Endothelial cell of umbilical vein (primary cell): Measurements from ENCODE around the gene TIMM29. TPM values are rescaled to one million over a fixed set of nuclear protein-coding genes. Genes with fewer than 3 reads are reported as not detected.

ENCODE experiments used
- BruUV-seq: library from RNA; stranded (reverse); fragments of 400-500 nt; replicated peaks from 2 replicates; lab custom pipeline; 2021; lab: Mats Ljungman, UMichigan
- CTCF ChIA-PET: fragments of 300-600, 350-600 bp; sonication (Branson Sonifier 250); formaldehyde crosslinking; loops from one replicate; lab custom pipeline; 2021; ENCODE audit warnings: antibody characterized with exemption, inconsistent platforms; lab: Charles Lee
- POLR2A ChIA-PET: fragments of 300-600, 350-600 bp; sonication (Branson Sonifier 250); formaldehyde crosslinking; loops from one replicate; lab custom pipeline; 2021; ENCODE audit warnings: antibody characterized with exemption, inconsistent platforms; lab: Charles Lee
- DNase-seq: peaks from one replicate; pipeline ENCODE4 v3.0.0-alpha.2; 2011; ENCODE audit warnings: low read depth, low spot score
- FAIRE-seq: peaks from 2 replicates; lab custom pipeline; 2011; peaks lifted over from hg19 to GRCh38; lab: Jason Lieb, UNC
- H2AFZ ChIP-seq: 2 replicates; pipeline ENCODE4 v1.6.0; 2012; ENCODE audit warnings: low read depth, low read length, control low read depth, inconsistent platforms
- H3K27ac ChIP-seq: 2 replicates; pipeline ENCODE4 v1.5.1; 2011; ENCODE audit warnings: low read depth, mild to moderate bottlenecking, control low read depth, low read length, moderate library complexity; ENCODE audit not compliant: insufficient read depth
- H3K27me3 ChIP-seq, 2 experiments: 2 replicates each; pipeline versions ENCODE4 v1.6.0 to v1.6.1; 2011; ENCODE audit warnings: low read length in 2 of 2, mixed read lengths in 1 of 2; ENCODE audit not compliant: control insufficient read depth in 2 of 2, insufficient read depth in 2 of 2
- H3K36me3 ChIP-seq, 2 experiments: 2 replicates in 1 of 2; 3 replicates in 1 of 2; pipeline ENCODE4 v1.5.1; 2011; ENCODE audit warnings: low read length in 2 of 2, mild to moderate bottlenecking in 1 of 2, moderate library complexity in 1 of 2; ENCODE audit not compliant: control insufficient read depth in 2 of 2, insufficient read depth in 2 of 2; ENCODE audit errors: extremely low read depth in 1 of 2
- H3K4me1 ChIP-seq: 3 replicates; pipeline ENCODE4 v1.5.1; 2011; ENCODE audit warnings: mild to moderate bottlenecking, low read length; ENCODE audit not compliant: control insufficient read depth, insufficient read depth; ENCODE audit errors: extremely low read depth
- H3K4me2 ChIP-seq: 2 replicates; pipeline ENCODE4 v1.6.1; 2011; ENCODE audit warnings: low read length, control low read depth, mixed read lengths; ENCODE audit not compliant: insufficient read depth
- H3K4me3 ChIP-seq, 3 experiments: fragments of 200-600 bp in 1 of 3; sonication (generic), shearing (Covaris generic) in 1 of 3; replicated peaks in 1 of 3; 2 replicates each; pipeline ENCODE4 v1.5.1; 2011 to 2016; ENCODE audit warnings: control low read depth in 3 of 3, low read length in 3 of 3, mild to moderate bottlenecking in 2 of 3, inconsistent platforms in 1 of 3, low read depth in 1 of 3, moderate library complexity in 1 of 3; ENCODE audit not compliant: insufficient read depth in 1 of 3
- H3K79me2 ChIP-seq: 2 replicates; pipeline ENCODE4 v1.6.0; 2012; ENCODE audit warnings: low read length, inconsistent platforms; ENCODE audit not compliant: control insufficient read depth, insufficient read depth
- H3K9ac ChIP-seq: replicated peaks from 2 replicates; pipeline ENCODE3; 2011; ENCODE audit warnings: low read length, control low read depth; ENCODE audit not compliant: insufficient read depth; ENCODE audit errors: extremely low read depth
- H3K9me1 ChIP-seq: replicated peaks from 3 replicates; pipeline ENCODE4 v1.6.0; 2011; ENCODE audit warnings: mild to moderate bottlenecking, low read length; ENCODE audit not compliant: control insufficient read depth, insufficient read depth; ENCODE audit errors: extremely low read depth
- H3K9me3 ChIP-seq: replicated peaks from 2 replicates; pipeline ENCODE4 v1.5.1; 2012; ENCODE audit warnings: low read length, inconsistent platforms; ENCODE audit not compliant: control insufficient read depth, insufficient read depth
- H4K20me1 ChIP-seq: replicated peaks from 2 replicates; pipeline ENCODE3; 2011; ENCODE audit warnings: mild to moderate bottlenecking, low read length; ENCODE audit not compliant: control insufficient read depth, insufficient read depth; ENCODE audit errors: extremely low read depth
- CTCF ChIP-seq, 2 donors: IDR thresholded peaks; 1 replicate in 1 of 2; 2 replicates in 1 of 2; pipeline ENCODE4 v1.5.1; 2011; ENCODE audit warnings: low read length in 2 of 2, mild to moderate bottlenecking in 2 of 2, moderate library complexity in 2 of 2, control low read depth in 1 of 2, inconsistent platforms in 1 of 2, low read depth in 1 of 2; ENCODE audit not compliant: insufficient read depth in 1 of 2; ENCODE audit errors: extremely low read depth in 1 of 2
- EZH2 ChIP-seq: IDR thresholded peaks from 2 replicates; pipeline ENCODE4 v1.6.1; 2012; ENCODE audit warnings: borderline replicate concordance, low read depth, mild to moderate bottlenecking, moderate library complexity, low read length, inconsistent platforms; ENCODE audit not compliant: severe bottlenecking
- FOS ChIP-seq: IDR thresholded peaks from 2 replicates; pipeline ENCODE4 v1.6.1; 2011; ENCODE audit warnings: mild to moderate bottlenecking, low read length, moderate library complexity, borderline replicate concordance; ENCODE audit not compliant: insufficient read depth
- GATA2 ChIP-seq: IDR thresholded peaks from 2 replicates; pipeline ENCODE4 v1.7.0; 2011; ENCODE audit warnings: low read depth, mild to moderate bottlenecking, moderate library complexity, mixed read lengths, low read length; ENCODE audit not compliant: insufficient read length, insufficient read depth
- JUN ChIP-seq: IDR thresholded peaks from 2 replicates; pipeline ENCODE4 v1.6.1; 2011; ENCODE audit warnings: borderline replicate concordance, low read depth; ENCODE audit not compliant: insufficient read length, insufficient read depth
- MAX ChIP-seq: IDR thresholded peaks from 2 replicates; pipeline ENCODE4 v1.6.1; 2011; ENCODE audit not compliant: insufficient read depth, insufficient read length
- MYC ChIP-seq: IDR thresholded peaks from one replicate; pipeline ENCODE4 v1.6.1; 2011; ENCODE audit warnings: mild to moderate bottlenecking, low read depth, low read length
- POLR2A ChIP-seq: IDR thresholded peaks from 2 replicates; pipeline ENCODE4 v1.6.1; 2012; ENCODE audit warnings: low read depth, mild to moderate bottlenecking, control low read depth, low read length
- POLR2AphosphoS5 ChIP-seq: IDR thresholded peaks from 2 replicates; pipeline ENCODE4 v1.6.1; 2012; ENCODE audit warnings: low read depth, mild to moderate bottlenecking, control low read depth, low read length, moderate library complexity; ENCODE audit not compliant: insufficient read depth
- dilution Hi-C: fragments of 300-500 bp; cut with MboI; formaldehyde crosslinking; loops from one replicate; pipeline ENCODE4 v1.15.0; 2019; ENCODE audit warnings: low sequenced_read_pairs; ENCODE audit not compliant: extremely low pct_ligation_motif_present
- intact Hi-C: fragments of 100-400 bp; cut with micrococcal nuclease; formaldehyde crosslinking; loops from one replicate; pipeline ENCODE4 v1.10.0; 2022
- polyA plus RNA-seq, 4 experiments: library from polyadenylated mRNA; depleted of rRNA in 3 of 4; stranded (reverse) in 3 of 4; unstranded in 1 of 4; fragments of >200 nt; gene quantifications; 2 replicates each; pipeline versions ENCODE4 v1.2.1 to v1.2.3, GENCODE V29; 2011 to 2012; ENCODE audit warnings: missing spikeins in 1 of 4
- total RNA-seq: library from RNA; stranded (reverse); gene quantifications from 2 replicates; pipeline ENCODE4 v1.2.3, GENCODE V29; 2021

Gene TIMM29
- total and polyA plus RNA-seq, 2 donors (not counting 3 experiments of a cell fraction or from before 2014, with no cell fraction given), result 10.7 to 20.6 TPM

- CTCF ChIA-PET, result interaction anchor here (0.7 to 2.0 kb wide), 6 partner anchors 13 to 60 kb away, joined by 3 to 5 read pairs (median 3); no protein-coding TSS in a partner anchor
- H4K20me1 ChIP-seq, result no peaks in the 10 kb centered on the region
- H3K4me3 ChIP-seq, result no peak overlapping the region
- H3K9ac ChIP-seq, result no peak overlapping the region
- FAIRE-seq (no peak), DNase-seq (no peak)
- H3K36me3 ChIP-seq, result no peaks in the 10 kb centered on the region
- no peaks in the 10 kb centered on the region for H3K4me1 ChIP-seq
- BruUV-seq, result no TSS peak
- no peaks in the 10 kb centered on the region for H3K27me3 ChIP-seq
- H3K9me3 ChIP-seq, result no peaks in the 10 kb centered on the region
- POLR2A ChIA-PET, result interaction anchor here (0.6 kb wide), 1 partner anchor 31 kb away, joined by 3 read pairs; no protein-coding TSS in a partner anchor
- no peak overlapping the region for H3K27ac ChIP-seq
- intact Hi-C loops, result no loop called here
- no peak overlapping the region for H2AFZ ChIP-seq
- H3K9me1 ChIP-seq, result no peaks in the 10 kb centered on the region
- dilution Hi-C loops, result no loop called here
- H3K4me2 ChIP-seq, result no peak overlapping the region
- H3K79me2 ChIP-seq, result peaks cover 27% of the 10 kb centered on the region
- TF ChIP-seq JUN (no peak), MAX (no peak), POLR2A (no peak), POLR2AphosphoS5 (no peak), EZH2 (no peak), GATA2 (no peak), FOS (no peak), MYC (no peak), CTCF (IDR thresholded peaks at IDR 0.05; ENCODE audit: extremely low read depth in 1 of 2, insufficient read depth in 1 of 2, low read depth in 1 of 2, low read length in 2 of 2) (no peak)
These were observed 30.0 kb upstream of the TIMM29 start for GRCh38 chr19:10898633-10899032.
